ENCODE data around the gene MAGI2. TPM values are rescaled to one million over a fixed set of nuclear protein-coding genes. Genes with fewer than 3 reads are reported as not detected.
A peak's percentile ranks its signal among the peaks of the same experiment; 100 is the strongest.

The MAGI2 gene
- total RNA-seq, 1 donor: 18.8 TPM

DNA sequence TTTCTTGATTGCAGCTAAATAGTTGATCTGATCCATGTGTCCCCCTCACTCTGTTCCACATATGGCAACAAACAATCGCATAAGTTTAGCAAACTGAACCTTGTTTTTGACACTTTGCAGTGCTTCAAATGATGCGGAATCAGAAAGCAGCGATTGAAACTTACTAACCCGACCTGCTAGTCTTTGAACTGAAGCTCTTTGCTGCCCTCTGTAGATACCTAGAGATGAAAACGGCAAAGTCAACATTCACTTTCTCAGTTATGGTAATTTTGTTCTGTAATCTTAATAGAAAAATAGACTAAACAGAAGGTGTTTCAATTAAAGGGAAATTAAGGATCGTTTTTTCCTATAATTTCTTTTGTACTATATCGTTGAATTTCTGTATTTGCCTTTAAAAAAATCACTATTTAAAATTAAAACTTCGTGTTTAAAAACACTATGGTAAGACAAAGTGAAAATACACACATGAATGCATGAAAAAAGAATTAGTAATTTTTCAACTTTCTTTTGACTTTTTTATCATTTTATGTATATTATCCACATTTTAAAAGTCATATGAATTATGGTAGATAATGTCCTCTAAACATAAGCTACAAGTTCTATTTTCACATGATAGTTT, 276.5 kb downstream of the MAGI2 start:
- Histone ChIP-seq H3K4me1 (ENCODE audit: insufficient read depth, low read length) (peaks cover under 1% of the 10 kb centered on the region), H3K27me3 (ENCODE audit: insufficient read depth, low read length) (no peaks in the 10 kb centered on the region), H4K20me1 (ENCODE audit: insufficient read depth, low read length) (no peaks in the 10 kb centered on the region), H3K79me2 (ENCODE audit: insufficient read depth, low read length) (no peaks in the 10 kb centered on the region), H3K9me3 (ENCODE audit: low read depth, low read length) (no peaks in the 10 kb centered on the region), H3K36me3 (ENCODE audit: insufficient read depth, low read length) (no peaks in the 10 kb centered on the region), H3K4me2 (ENCODE audit: insufficient read depth, low read length) (peak overlapping the region; percentile 64), H3K4me3 (ENCODE audit: insufficient read depth, low read length) (peak overlapping the region; percentile 25), H2AFZ (ENCODE audit: low read length) (peak overlapping the region; percentile 40), H3K27ac (ENCODE audit: low read depth, low read length) (no peak overlapping the region)
- TF ChIP-seq, protein P1, sequence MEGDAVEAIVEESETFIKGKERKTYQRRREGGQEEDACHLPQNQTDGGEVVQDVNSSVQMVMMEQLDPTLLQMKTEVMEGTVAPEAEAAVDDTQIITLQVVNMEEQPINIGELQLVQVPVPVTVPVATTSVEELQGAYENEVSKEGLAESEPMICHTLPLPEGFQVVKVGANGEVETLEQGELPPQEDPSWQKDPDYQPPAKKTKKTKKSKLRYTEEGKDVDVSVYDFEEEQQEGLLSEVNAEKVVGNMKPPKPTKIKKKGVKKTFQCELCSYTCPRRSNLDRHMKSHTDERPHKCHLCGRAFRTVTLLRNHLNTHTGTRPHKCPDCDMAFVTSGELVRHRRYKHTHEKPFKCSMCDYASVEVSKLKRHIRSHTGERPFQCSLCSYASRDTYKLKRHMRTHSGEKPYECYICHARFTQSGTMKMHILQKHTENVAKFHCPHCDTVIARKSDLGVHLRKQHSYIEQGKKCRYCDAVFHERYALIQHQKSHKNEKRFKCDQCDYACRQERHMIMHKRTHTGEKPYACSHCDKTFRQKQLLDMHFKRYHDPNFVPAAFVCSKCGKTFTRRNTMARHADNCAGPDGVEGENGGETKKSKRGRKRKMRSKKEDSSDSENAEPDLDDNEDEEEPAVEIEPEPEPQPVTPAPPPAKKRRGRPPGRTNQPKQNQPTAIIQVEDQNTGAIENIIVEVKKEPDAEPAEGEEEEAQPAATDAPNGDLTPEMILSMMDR (IDR thresholded peaks at IDR 0.05; ENCODE audit: extremely low read depth, low read depth, low read length): peak; percentile 68
- DNase-seq (ENCODE audit: insufficient read length, low spot score, missing footprints): peak; percentile 38

DNA sequence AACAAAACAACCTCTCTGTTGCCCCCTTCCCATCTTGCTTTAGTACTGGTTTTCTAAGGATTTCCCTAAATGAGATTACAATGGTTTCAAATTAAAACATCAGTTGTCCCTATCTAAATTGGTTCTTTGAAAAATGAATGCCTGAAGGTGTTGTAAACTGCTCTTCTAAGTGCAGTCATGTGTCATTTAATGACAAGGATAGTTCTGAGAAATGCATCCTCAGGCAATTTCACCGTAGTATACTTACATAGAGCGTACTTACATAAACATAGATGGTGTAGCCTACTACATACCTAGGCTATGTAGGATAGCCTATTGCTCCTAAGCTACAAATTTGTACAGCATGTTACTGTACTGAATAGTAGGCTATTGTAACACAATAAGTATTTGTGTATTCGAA, 278.1 kb downstream of the MAGI2 start:
- Histone ChIP-seq H3K4me3 (ENCODE audit: insufficient read depth, low read length) (no peak overlapping the region), H3K79me2 (ENCODE audit: insufficient read depth, low read length) (no peaks in the 10 kb centered on the region), H4K20me1 (ENCODE audit: insufficient read depth, low read length) (no peaks in the 10 kb centered on the region), H3K27ac (ENCODE audit: low read depth, low read length) (no peak overlapping the region), H3K27me3 (ENCODE audit: insufficient read depth, low read length) (no peaks in the 10 kb centered on the region), H3K9me3 (ENCODE audit: low read depth, low read length) (no peaks in the 10 kb centered on the region), H3K4me1 (ENCODE audit: insufficient read depth, low read length) (no peaks in the 10 kb centered on the region), H3K36me3 (ENCODE audit: insufficient read depth, low read length) (no peaks in the 10 kb centered on the region), H2AFZ (ENCODE audit: low read length) (no peak overlapping the region), H3K4me2 (ENCODE audit: insufficient read depth, low read length) (no peak overlapping the region)
- no peak for DNase-seq (ENCODE audit: insufficient read length, low spot score, missing footprints)
- TF ChIP-seq, protein P1 (IDR thresholded peaks at IDR 0.05; ENCODE audit: extremely low read depth, low read depth, low read length): no peak

DNA sequence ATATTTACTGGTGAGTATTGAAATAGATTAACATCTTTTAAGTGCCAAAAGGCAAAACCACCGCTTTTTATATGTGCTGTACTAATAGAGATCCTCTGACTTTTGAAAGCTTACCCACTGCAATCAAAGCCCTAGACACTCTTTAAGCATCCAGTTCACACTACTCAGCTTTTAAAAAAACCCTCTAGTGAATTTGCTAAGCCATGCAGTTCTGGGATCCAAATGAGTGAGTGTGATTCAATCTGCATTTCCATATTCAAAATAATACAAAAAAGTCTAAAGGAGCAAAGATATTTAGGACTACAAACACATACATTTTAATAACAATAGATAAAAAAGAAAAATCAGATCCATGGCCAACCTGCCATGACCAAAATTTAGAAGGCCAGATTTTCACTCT, 288.2 kb downstream of the MAGI2 start:
- H3K4me1 ChIP-seq (ENCODE audit: insufficient read depth, low read length): no peaks in the 10 kb centered on the region
- no peaks in the 10 kb centered on the region for H3K79me2 ChIP-seq (ENCODE audit: insufficient read depth, low read length)
- TF ChIP-seq, protein P1 (IDR thresholded peaks at IDR 0.05; ENCODE audit: extremely low read depth, low read depth, low read length): no peak
- H3K4me2 ChIP-seq (ENCODE audit: insufficient read depth, low read length): no peak overlapping the region
- no peaks in the 10 kb centered on the region for H4K20me1 ChIP-seq (ENCODE audit: insufficient read depth, low read length)
- H3K27ac ChIP-seq (ENCODE audit: low read depth, low read length): no peak overlapping the region
- H3K27me3 ChIP-seq (ENCODE audit: insufficient read depth, low read length): no peaks in the 10 kb centered on the region
- no peak overlapping the region for H3K4me3 ChIP-seq (ENCODE audit: insufficient read depth, low read length)
- H3K9me3 ChIP-seq (ENCODE audit: low read depth, low read length): no peaks in the 10 kb centered on the region
- no peaks in the 10 kb centered on the region for H3K36me3 ChIP-seq (ENCODE audit: insufficient read depth, low read length)
- no peak overlapping the region for H2AFZ ChIP-seq (ENCODE audit: low read length)
- DNase-seq (ENCODE audit: insufficient read length, low spot score, missing footprints): no peak

DNA sequence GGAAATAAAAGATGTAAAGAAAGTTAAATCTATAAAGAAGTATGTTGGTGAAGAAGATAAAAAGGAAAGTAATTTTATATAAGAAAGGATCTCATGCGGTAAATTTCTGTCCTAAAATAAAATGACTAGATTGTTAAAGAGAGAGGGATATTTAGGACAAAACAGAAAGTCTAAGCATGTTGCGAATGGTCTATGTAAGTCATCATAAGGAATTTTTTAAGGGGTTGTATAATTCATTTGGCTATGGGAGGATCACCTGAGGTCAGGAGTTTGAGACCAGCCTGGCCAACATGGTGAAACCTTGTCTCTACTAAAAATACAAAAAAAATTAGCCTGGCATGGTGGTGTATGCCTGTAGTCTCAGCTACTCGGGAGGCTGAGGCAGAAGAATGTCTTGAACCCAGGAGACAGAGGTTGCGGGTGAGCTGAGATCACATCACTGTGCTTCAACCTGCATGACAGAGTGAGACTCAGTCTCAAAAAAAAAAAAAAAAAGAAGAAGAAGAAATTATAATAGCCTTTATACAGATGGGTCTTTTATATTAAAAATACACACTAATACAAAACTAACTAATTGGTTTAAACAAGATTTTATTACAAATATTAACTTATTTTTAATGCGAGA, 294.3 kb downstream of the MAGI2 start:
- peaks cover 2% of the 10 kb centered on the region for H3K9me3 ChIP-seq (ENCODE audit: low read depth, low read length)

More for the DNA sequence above, 294.3 kb downstream of the MAGI2 start:
- Histone ChIP-seq H3K79me2 (ENCODE audit: insufficient read depth, low read length) (no peaks in the 10 kb centered on the region), H3K27ac (ENCODE audit: low read depth, low read length) (no peak overlapping the region), H2AFZ (ENCODE audit: low read length) (no peak overlapping the region), H4K20me1 (ENCODE audit: insufficient read depth, low read length) (no peaks in the 10 kb centered on the region), H3K36me3 (ENCODE audit: insufficient read depth, low read length) (no peaks in the 10 kb centered on the region), H3K4me1 (ENCODE audit: insufficient read depth, low read length) (no peaks in the 10 kb centered on the region), H3K27me3 (ENCODE audit: insufficient read depth, low read length) (no peaks in the 10 kb centered on the region), H3K4me2 (ENCODE audit: insufficient read depth, low read length) (no peak overlapping the region), H3K4me3 (ENCODE audit: insufficient read depth, low read length) (no peak overlapping the region)
- TF ChIP-seq, protein P1 (IDR thresholded peaks at IDR 0.05; ENCODE audit: extremely low read depth, low read depth, low read length): no peak
- DNase-seq (ENCODE audit: insufficient read length, low spot score, missing footprints): no peak

Data from osteoblast (primary cell).